ENCODE data around the gene SHCBP1L.
"Not testable (repeated sequence)": the region's sequence is repeated elsewhere in the genome, so short reads cannot be mapped to it uniquely, and the experiment has no call there.

The SHCBP1L gene

DNA sequence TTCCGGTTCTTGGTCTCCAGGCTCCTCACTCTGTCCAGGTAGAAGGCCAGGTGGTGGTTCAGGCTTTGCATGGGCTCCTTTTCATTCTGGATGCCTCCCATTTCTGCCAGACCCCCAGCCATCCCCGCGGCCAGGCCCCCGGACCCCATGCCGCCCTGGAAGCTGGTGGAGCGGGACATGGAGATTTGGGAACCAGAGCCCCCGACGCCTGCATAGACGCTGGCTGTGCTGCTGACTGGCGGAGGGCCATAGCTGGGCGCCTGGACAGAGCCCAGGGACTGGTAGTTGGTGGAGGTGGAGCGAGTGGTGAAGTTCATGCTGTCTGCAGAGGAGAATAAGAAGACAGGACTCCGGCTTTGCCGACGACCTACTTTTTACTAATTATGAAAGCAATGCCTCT, 7.1 kb upstream of the SHCBP1L start:
- ChIA-PET POLR2A (no interaction called here), CTCF (no interaction called here)

DNA sequence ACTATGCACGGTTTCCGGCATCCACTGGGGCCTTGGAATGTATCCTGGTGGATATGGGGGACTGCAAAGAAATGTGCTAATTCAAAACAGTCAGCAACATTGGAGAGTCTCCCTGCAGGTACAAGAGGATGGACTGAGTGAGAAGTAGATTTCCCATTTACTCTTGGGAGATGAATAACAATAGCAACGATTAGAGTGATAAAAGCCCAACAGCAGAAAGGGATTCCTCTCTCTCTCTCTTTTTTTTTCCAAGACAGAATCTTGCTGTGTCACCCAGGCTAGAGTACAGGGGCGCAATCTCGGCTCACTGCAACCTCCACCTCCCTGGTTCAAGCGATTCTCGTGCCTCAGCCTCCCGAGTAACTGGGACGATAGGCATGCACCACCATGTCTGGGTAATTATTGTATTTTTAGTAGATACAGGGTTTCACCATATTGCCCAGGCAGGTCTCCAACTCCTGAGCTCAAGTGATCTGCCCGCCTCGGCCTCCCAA, 5.0 kb upstream of the SHCBP1L start:
- CTCF ChIA-PET, result no interaction called here
- no peak for DNase-seq (ENCODE audit: extremely low spot score)
- POLR2A ChIA-PET, result no interaction called here
- TF ChIP-seq TARDBP (IDR thresholded peaks at IDR 0.05) (no peak), FOXM1 (IDR thresholded peaks at IDR 0.05; ENCODE audit: borderline replicate concordance) (no peak), NFRKB (IDR thresholded peaks at IDR 0.05) (no peak), SP1 (IDR thresholded peaks at IDR 0.05) (no peak), HDGF (IDR thresholded peaks at IDR 0.05; ENCODE audit: borderline replicate concordance) (no peak), SUZ12 (IDR thresholded peaks at IDR 0.05) (no peak), BHLHE40 (IDR thresholded peaks at IDR 0.05; ENCODE audit: borderline replicate concordance) (no peak), CTBP1 (IDR thresholded peaks at IDR 0.05; ENCODE audit: borderline replicate concordance) (no peak), LEF1 (IDR thresholded peaks at IDR 0.05; ENCODE audit: borderline replicate concordance) (no peak), PKNOX1 (IDR thresholded peaks at IDR 0.05) (no peak), L3MBTL2 (conservative IDR thresholded peaks at IDR 0.05) (no peak), ELF4 (IDR thresholded peaks at IDR 0.05) (no peak), ARNT (IDR thresholded peaks at IDR 0.05) (no peak), FOXK2 (IDR thresholded peaks at IDR 0.05) (no peak), ZNF384 (IDR thresholded peaks at IDR 0.05) (no peak), FOXA1 (IDR thresholded peaks at IDR 0.05) (no peak)

More for the DNA sequence above, 7.1 kb upstream of the SHCBP1L start:
- TF ChIP-seq SP1 (IDR thresholded peaks at IDR 0.05), result no peak
- TF ChIP-seq ARNT (IDR thresholded peaks at IDR 0.05), result no peak
- no peak for TF ChIP-seq BHLHE40 (IDR thresholded peaks at IDR 0.05; ENCODE audit: borderline replicate concordance)
- TF ChIP-seq FOXK2 (IDR thresholded peaks at IDR 0.05), result no peak
- TF ChIP-seq FOXA1 (IDR thresholded peaks at IDR 0.05), result no peak
- no peak for TF ChIP-seq ZNF384 (IDR thresholded peaks at IDR 0.05)
- no peak for TF ChIP-seq L3MBTL2 (conservative IDR thresholded peaks at IDR 0.05)
- no peak for TF ChIP-seq ELF4 (IDR thresholded peaks at IDR 0.05)
- DNase-seq (ENCODE audit: extremely low spot score), result no peak

DNA sequence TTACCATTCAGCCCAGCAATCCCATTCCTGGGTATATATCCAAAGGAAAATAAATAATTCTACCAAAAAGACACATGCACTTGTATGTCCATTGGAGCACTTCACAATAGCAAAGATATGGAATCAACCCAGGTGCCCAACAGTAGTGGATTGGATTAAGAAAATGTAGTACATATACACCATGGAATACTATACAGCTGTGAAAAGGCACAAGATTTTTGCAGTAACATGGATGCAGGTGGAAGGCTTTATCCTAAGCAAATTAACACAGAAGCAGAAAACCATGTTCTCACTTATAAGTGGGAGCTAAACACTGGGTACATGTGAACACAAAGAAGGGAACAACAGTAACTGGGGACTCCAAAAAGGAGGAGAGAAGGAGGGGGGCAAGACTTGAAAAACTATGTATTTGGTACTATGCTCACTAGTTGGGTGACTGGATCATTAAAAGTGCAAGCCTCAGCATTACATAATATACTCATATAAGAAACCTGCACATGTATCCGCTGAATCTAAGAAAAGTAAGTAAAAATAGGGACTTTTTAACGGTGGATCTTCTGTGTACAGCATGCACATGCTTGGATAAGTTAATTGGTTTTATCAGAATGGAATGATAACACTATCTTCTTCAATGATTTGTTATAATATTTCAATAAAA, 3.9 kb upstream of the SHCBP1L start:
- TF ChIP-seq ARNT (IDR thresholded peaks at IDR 0.05) (no peak), ZNF384 (IDR thresholded peaks at IDR 0.05) (no peak), ELF4 (IDR thresholded peaks at IDR 0.05) (no peak), PKNOX1 (IDR thresholded peaks at IDR 0.05) (no peak), HDGF (IDR thresholded peaks at IDR 0.05; ENCODE audit: borderline replicate concordance) (no peak), SUZ12 (IDR thresholded peaks at IDR 0.05) (no peak), CTBP1 (IDR thresholded peaks at IDR 0.05; ENCODE audit: borderline replicate concordance) (no peak), L3MBTL2 (conservative IDR thresholded peaks at IDR 0.05) (no peak), NFRKB (IDR thresholded peaks at IDR 0.05) (no peak), FOXA1 (IDR thresholded peaks at IDR 0.05) (no peak), FOXK2 (IDR thresholded peaks at IDR 0.05) (no peak), FOXM1 (IDR thresholded peaks at IDR 0.05; ENCODE audit: borderline replicate concordance) (no peak), TARDBP (IDR thresholded peaks at IDR 0.05) (no peak), BHLHE40 (IDR thresholded peaks at IDR 0.05; ENCODE audit: borderline replicate concordance) (no peak), LEF1 (IDR thresholded peaks at IDR 0.05; ENCODE audit: borderline replicate concordance) (no peak), SP1 (IDR thresholded peaks at IDR 0.05) (no peak)
- no peak for DNase-seq (ENCODE audit: extremely low spot score)
- ChIA-PET POLR2A (no interaction called here), CTCF (no interaction called here)

DNA sequence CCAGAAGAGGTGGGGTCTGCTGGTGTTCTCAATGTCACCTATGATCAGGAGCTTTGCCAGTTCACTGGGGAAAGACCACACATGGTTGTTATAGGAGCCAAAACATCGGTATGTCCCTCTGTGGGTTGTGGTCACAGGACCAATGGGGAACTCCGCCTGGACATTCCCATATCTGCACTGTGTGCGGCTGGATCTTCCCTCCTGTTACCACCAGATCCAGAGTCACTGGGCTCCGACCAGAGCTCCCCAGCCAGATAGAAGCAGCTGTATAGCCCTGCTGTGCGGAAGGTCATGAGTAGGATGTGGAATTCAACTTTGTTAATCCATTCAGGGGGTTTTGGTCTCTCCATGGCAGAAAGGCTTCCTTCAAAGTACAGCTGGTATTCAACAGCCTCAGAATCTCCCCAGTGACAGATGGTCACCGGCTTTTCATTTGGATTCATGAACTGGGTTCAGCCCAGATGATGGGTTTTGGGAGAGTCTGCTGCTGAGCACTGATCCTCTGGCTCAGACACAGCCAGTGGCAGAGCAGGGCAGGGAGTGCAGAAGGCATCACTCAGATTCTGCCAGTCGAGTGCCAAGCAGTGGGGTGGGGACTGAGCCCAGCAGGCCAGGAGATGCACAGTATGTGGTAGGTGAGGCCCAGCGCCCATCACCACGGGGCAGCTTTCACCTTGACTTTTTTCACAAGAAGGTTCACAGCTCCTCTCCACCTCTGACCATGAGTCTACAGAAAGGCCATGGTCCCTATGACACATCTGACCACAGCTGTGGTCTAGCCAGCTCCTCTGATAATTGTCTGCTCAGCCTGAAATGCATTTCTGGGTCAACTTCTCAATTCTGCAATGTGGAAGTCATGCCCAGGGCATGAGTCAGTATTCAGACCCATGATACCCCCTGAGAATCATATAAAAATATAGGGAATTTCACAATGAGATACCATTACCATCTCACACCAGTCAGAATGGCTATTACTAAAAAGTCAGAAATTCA, 2.9 kb upstream of the SHCBP1L start:
- CTCF ChIA-PET, result no interaction called here
- POLR2A ChIA-PET, result no interaction called here
- no peak for DNase-seq (ENCODE audit: extremely low spot score)
- TF ChIP-seq PKNOX1 (IDR thresholded peaks at IDR 0.05), result no peak
- TF ChIP-seq TARDBP (IDR thresholded peaks at IDR 0.05), result no peak
- TF ChIP-seq FOXK2 (IDR thresholded peaks at IDR 0.05), result no peak
- no peak for TF ChIP-seq FOXM1 (IDR thresholded peaks at IDR 0.05; ENCODE audit: borderline replicate concordance)
- no peak for TF ChIP-seq ZNF384 (IDR thresholded peaks at IDR 0.05)
- no peak for TF ChIP-seq ELF4 (IDR thresholded peaks at IDR 0.05)
- TF ChIP-seq HDGF (IDR thresholded peaks at IDR 0.05; ENCODE audit: borderline replicate concordance), result no peak
- no peak for TF ChIP-seq NFRKB (IDR thresholded peaks at IDR 0.05)
- TF ChIP-seq SUZ12 (IDR thresholded peaks at IDR 0.05), result no peak
- no peak for TF ChIP-seq BHLHE40 (IDR thresholded peaks at IDR 0.05; ENCODE audit: borderline replicate concordance)

DNA sequence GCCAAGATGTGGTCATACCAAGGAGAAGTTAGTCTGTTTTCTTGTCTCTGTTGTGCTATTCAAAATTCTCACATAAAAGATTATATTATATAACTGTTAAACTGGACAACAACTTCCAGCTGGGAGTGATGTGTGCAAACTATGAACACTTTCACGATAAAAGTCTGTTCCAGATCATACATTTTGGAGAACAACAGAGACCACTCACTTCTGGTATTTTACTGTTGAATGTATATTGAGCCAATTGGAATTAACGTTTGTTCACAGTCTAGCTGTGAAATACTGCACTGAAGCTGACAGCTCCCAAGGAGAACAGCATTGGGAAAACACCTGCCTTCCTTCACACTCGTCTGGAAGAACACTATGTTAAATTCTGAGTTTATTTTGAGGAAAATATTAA, 860 bp upstream of the SHCBP1L start:
- TF ChIP-seq FOXK2 (IDR thresholded peaks at IDR 0.05), result no peak
- no peak for TF ChIP-seq FOXM1 (IDR thresholded peaks at IDR 0.05; ENCODE audit: borderline replicate concordance)
- no peak for TF ChIP-seq ZNF384 (IDR thresholded peaks at IDR 0.05)
- TF ChIP-seq PKNOX1 (IDR thresholded peaks at IDR 0.05), result no peak
- ChIA-PET POLR2A (no interaction called here), CTCF (no interaction called here)
- DNase-seq (ENCODE audit: extremely low spot score), result no peak

DNA sequence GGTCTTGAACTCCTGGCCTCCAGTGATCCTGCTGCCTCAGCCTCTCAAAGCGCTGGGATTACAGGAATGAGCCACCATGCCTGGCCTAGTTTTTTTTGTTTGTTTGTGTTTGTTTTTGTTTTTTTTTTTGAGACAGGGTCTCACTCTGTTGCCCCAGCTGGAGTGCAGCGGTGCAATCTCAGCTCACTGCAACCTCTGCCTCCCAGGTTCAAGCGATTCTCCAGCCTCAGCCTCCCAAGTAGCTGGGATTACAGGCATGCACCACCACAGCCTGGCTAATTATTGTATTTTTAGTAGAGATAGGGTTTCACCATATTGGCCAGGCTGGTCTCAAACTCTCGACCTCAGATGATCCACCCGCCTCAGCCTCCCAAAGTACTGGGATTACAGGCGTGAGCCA, 9.6 kb downstream of the SHCBP1L start:
- POLR2A ChIA-PET; CTCF ChIA-PET; DNase-seq (ENCODE audit: extremely low spot score): not testable (repeated sequence)

Data from HEK293T (cell line).